HG03521 (cell line): ENCODE measurements around the gene ELL2.

ENCODE experiments used
- ATAC-seq: cut with Tn5 transposase; IDR thresholded peaks from one replicate; pipeline ENCODE4 v1.9.1; 2021; ENCODE audit warnings: mild to moderate bottlenecking, moderate library complexity; ENCODE audit not compliant: unreplicated experiment

The ELL2 gene

DNA sequence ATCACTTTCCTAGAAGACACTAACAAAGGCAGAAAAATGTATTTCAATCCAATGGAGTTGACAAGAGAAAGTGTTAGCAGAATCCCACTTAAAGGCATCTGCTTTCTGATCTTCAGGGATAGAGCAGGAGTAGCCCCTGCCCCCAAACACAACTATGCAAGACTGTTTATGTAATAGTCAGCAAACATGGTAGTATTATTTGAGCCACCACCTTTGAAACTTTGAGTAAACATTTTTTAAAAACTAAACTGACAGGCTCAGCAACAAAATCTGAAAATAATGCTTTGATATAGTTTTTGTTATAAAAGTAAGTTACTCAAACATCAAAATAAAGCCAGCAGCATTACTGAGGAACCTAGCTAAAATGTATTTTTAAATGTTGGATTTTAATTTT is 4.8 kb downstream of the ELL2 start:
- no peak for ATAC-seq

DNA sequence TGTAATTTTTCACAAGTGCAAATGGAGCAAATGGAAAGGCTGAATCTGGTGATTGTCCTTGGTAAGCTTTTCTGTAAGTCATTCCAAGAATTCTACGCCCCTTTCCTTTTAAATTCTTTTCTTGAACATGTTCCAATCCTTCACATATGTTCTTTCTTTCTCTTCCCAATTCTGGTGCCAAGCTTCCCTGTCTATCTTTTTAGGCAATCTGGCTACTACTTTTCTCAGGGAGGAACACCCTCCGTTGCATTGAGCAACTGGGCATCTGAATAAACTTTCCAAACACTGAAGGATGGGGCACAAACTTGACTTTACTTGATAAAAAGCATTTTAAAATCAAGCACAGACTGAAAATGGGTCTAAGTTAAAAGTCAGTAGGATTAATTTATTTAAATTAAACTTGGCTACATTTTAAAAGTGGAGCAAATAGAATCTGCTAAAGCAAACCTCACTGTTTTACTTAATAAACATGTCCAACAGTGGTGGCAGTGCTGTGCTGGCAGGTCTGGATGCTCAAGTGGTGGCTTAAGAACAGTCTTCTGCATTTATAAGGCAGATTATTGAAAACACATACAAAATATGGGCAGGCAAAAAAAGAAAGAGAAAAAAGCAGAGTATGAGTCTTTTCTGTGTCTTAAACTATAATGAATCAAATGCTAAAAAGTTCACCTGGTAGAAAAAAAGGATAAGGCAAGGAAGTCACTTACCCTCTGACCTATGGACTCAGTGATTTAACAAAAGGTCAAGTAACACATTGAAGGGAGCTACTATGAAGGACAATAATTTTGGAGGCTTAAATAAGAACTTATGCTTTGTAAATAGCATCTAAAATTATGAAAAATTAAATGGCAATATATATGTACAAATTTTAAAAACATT is 5.4 kb downstream of the ELL2 start:
- ATAC-seq: no peak

DNA sequence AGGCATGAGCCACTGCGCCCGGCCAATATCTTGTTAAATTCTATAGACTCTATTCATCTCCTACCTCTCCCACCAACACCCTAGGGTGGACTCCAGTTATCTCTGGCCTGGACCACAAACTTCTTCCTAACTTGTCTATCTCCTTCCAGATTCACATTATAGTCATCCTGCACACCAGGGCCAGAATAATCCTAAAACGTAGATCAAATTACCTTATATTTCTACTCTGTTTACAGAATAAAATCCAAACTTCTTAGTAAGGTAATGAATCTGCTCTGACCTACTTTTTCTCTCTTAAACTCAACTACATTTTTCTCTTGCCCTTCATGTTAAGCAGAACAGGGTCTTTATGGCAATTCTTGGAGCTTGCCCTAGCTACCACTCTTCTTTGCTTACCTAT is 6.9 kb downstream of the ELL2 start:
- no peak for ATAC-seq

DNA sequence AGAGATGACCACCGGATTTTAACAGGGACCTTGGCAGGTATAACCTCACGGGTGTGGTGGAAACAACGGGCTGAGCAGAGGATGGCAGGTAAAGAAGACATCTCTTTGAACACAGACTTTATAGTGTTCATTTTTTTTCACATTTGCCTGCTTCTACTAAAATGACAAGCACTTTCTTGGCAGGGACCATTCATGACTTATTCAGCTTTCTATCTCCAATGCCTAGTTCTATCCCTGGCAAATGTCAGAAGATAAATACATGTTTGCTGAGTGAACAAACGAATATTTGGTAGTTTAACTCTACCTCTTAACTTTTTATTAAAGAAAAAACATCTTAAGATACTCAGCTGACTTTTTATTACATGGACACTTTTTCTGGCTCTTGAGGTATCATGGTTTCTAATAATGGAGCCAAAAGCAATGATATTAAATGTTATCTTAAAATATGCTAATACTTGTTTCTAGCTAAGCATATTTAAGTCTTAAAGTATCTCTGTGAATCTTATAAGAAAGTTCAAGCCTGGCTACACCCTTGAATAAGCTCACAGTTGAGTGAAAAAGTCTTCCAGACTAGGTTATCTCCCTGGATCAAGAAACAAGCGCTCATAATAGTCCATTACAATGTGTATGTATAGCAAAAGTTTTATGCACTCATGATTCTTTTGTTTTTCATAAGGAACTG is 8.5 kb downstream of the ELL2 start:
- ATAC-seq: no peak

DNA sequence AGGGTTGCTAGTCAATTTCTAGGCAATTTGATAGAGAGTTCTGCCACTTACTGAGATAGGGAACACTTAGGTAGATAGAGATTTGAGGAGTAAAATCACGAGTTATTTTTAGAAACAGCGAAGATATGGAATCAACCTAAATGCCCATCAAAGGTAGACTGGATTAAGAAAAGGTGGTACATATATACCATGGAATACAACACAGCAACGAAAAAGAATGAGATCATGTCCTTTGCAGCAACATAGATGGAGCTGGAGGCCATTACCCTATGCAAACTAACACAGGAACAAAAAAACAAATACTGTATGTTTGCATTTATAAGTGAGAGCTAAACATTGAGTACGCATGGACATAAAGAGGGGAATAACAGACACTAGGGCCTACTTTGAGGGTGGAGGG is 9.7 kb downstream of the ELL2 start:
- no peak for ATAC-seq

GRCh38 chr5:95949810-95950209 is 11.8 kb downstream of the ELL2 start:
- ATAC-seq: no peak

- no peak for ATAC-seq
These were observed 13.0 kb downstream of the ELL2 start for GRCh38 chr5:95948631-95949030.

- no peak for ATAC-seq
These were observed 15.2 kb downstream of the ELL2 start for GRCh38 chr5:95946451-95946850.

GRCh38 chr5:95942968-95943367 is 18.7 kb downstream of the ELL2 start:
- no peak for ATAC-seq

- ATAC-seq: no peak
These were observed 19.2 kb downstream of the ELL2 start for GRCh38 chr5:95942414-95942813.

GRCh38 chr5:95941756-95942155 is 19.9 kb downstream of the ELL2 start:
- ATAC-seq: no peak

DNA sequence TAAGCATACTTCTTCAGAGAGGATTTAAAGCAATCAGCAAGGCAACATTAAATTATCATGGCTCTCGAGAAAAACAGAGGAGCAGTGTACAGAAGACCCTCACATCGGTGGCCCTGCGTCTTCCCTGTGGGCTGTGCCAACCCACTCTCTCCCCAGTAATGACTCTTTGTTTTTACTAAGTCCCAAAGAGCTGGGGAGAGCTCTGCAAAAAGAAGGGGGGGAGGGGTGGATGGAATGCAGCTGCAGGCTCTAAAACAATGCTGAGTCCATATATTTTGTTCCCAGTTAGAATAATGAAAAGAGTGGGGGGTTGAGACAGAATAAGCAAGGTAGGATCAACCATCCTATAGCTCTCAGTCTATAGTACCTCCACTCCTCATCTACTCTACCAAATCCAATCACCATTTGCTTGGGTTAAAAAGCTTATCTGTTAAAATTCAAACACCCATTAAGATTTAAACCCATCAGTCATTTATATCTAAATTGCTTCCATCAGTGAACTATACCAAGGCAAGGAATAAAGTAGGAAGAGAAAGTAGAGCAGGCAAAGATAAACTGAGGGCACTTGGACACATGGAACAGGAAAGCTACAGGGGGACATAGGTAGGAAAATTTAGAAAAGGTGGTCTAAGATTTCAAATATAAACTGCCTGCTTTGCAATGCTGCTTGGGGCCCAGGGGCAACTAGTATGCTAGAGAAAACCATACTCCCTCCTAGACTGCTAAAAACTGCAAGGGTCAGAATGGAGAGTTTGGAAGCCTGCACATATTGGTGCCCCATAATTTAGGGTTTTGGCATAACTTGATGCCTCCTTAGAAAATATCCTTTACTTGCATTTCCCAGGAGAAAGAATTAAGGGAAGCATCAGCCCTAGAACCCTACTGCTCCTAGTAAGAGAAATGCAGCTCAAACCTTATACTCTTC is 20.6 kb downstream of the ELL2 start:
- ATAC-seq: no peak

- no peak for ATAC-seq
These were observed 22.2 kb downstream of the ELL2 start for GRCh38 chr5:95939465-95939864.

DNA sequence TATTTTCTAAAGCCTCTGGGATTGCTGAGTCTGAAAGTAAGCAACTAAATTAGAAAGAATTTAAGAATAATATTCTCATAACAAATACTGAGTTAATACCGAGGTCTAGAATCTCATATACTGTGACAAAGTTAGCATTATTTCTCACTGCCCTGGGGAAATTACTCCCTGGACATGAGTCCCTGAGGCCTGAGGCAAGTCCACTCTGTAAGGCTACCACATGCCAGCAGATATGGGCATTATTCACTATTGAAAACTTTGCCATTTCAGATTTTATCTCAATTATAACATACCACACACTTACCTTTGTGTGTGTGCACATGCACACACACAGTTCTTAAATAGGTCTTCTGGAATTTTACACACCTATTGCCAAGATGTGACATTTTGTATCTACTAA is 22.9 kb downstream of the ELL2 start:
- ATAC-seq: no peak

GRCh38 chr5:95938347-95938746 is 23.3 kb downstream of the ELL2 start:
- ATAC-seq: no peak

DNA sequence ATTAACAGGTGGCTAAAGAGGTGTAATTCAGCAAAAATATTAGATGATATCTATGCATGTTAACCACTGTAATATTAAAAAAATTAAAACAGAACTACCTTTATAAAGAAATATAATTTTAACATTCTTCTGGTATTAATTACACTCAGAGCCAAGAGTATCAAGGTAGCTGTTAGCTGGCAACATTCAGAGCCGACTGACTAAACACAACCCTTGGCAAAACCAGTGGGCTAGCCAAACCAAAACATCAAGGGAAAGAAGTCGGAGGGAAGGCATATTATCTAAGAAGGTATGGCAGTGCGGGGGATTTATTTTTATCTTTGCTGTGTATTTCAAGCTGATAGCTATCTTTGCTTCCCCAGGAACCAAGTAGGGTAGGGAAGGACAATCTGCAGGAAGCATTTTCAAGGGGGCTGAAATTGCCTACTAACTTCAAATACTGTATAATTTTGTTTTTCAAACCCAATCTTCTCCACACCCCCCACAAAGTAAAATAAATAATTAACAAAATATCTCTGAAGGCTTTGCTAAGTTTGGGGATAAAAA is 24.0 kb downstream of the ELL2 start:
- ATAC-seq: no peak

DNA sequence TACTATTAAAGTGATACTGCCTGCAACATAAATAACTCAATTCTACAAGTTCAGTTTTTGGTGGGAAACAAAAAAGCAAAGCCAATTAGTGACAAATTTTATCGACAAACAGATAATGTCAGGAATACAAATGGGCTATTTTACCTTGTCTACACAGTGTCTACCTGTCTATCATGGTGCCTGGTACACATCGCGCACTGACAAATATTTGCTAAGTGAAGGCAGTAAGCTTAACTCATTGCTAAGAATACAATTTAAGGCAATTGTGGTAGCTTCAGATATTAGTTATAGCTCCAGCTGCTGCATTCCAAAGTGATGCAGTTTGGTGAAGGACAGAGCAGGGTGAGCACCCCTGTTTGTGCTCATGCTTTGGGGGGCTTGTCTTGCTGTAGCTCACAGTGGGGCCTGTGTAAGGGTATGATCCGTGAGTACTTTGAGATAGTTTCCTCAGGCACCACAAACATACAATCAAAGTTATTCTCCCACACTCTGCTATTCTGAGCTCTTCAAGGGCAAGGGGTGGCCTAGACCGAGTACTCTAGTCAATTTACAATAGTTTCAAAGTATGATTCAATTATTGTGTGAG is 24.7 kb downstream of the ELL2 start:
- ATAC-seq: no peak

DNA sequence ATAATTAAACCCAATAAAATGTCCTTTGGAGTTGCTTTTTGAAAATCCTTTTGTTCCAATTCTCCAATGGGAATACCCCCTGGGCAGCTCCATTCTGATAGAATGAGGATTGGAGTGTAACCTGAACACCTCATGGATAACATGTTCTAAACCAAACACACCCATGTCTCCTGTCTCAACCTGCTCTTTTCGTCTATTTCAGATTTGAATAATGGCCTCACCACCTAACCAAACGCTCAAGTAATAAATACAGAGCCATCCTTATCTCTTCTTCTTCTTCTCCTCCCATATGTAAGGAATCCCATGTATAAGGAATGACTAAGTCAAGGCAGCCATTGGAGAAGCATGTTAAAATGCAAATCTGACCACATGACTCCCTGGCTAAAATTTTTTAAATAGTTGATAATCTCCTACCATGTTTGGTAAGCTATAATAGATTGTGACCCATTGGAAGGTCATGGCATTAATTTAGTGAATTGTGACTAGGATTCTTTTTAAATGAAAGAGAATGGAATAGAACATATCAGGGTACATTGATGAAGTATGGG is 26.0 kb downstream of the ELL2 start:
- no peak for ATAC-seq

- no peak for ATAC-seq
These were observed 27.3 kb downstream of the ELL2 start for GRCh38 chr5:95934207-95934804.

DNA sequence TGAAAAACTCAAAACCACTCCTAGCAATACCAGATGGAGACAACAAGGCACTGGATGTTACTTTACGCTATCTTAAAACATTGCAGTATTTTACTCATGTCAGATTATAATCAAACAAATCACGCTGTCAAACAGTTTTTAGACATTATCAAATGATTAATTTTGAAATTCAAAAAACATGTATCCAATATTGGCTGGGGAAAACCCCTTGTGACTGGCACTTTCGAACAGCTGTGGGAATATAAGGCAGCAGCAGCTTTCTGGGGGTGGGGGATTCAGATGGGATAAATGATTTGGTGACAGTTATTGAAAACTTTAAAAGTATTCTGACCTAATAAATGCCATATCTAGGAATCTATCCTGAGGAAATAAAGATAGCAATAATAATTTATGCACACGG is 28.7 kb downstream of the ELL2 start:
- ATAC-seq: no peak
